HEK293T (cell line): ENCODE results near the gene CBR3.
A peak's percentile ranks its signal among the peaks of the same experiment; 100 is the strongest.

Experiments used
- CTCF ChIA-PET: fragments of 350-600 bp; formaldehyde crosslinking; extraction: SDS; loops from one replicate; lab custom pipeline; 2021; ENCODE audit warnings: antibody characterized with exemption, inconsistent platforms; lab: Yijun Ruan, JAX
- POLR2A ChIA-PET: fragments of 350-600 bp; formaldehyde crosslinking; extraction: SDS; loops from one replicate; lab custom pipeline; 2020; ENCODE audit warnings: antibody characterized with exemption, inconsistent platforms; lab: Yijun Ruan, JAX
- DNase-seq: peaks from one replicate; pipeline ENCODE4 v3.0.0; 2012; ENCODE audit warnings: mixed read lengths; ENCODE audit errors: extremely low spot score
- ARNT ChIP-seq: fragments of 450-650 bp; IDR thresholded peaks from 2 replicates; pipeline ENCODE4 v1.6.1; 2017; ENCODE audit warnings: mild to moderate bottlenecking
- BHLHE40 ChIP-seq: fragments of 450-650 bp; IDR thresholded peaks from 2 replicates; pipeline ENCODE4 v1.6.1; 2016; ENCODE audit warnings: mild to moderate bottlenecking, moderate library complexity, borderline replicate concordance
- CTBP1 ChIP-seq: fragments of 450-650 bp; IDR thresholded peaks from 2 replicates; pipeline ENCODE4 v1.6.1; 2016; ENCODE audit warnings: borderline replicate concordance
- ELF4 ChIP-seq: fragments of 450-650 bp; IDR thresholded peaks from 2 replicates; pipeline ENCODE4 v1.6.1; 2017; ENCODE audit warnings: antibody characterized with exemption
- FOXA1 ChIP-seq: fragments of 450-650 bp; IDR thresholded peaks from 2 replicates; pipeline ENCODE4 v1.6.1; 2016; ENCODE audit warnings: mild to moderate bottlenecking
- FOXK2 ChIP-seq: fragments of 450-650 bp; IDR thresholded peaks from 2 replicates; pipeline ENCODE4 v1.6.1; 2016; ENCODE audit warnings: mild to moderate bottlenecking
- FOXM1 ChIP-seq: fragments of 450-650 bp; IDR thresholded peaks from 2 replicates; pipeline ENCODE4 v1.6.1; 2017; ENCODE audit warnings: mild to moderate bottlenecking, borderline replicate concordance
- HDGF ChIP-seq: fragments of 450-650 bp; IDR thresholded peaks from 2 replicates; pipeline ENCODE4 v1.6.1; 2017; ENCODE audit warnings: antibody characterized with exemption, borderline replicate concordance
- L3MBTL2 ChIP-seq: fragments of 450-650 bp; conservative IDR thresholded peaks from 2 replicates; pipeline ENCODE4 v1.6.1; 2016; ENCODE audit warnings: mild to moderate bottlenecking
- LEF1 ChIP-seq: fragments of 450-650 bp; IDR thresholded peaks from 2 replicates; pipeline ENCODE4 v1.6.1; 2017; ENCODE audit warnings: mild to moderate bottlenecking, borderline replicate concordance
- NFRKB ChIP-seq: fragments of 450-650 bp; IDR thresholded peaks from 2 replicates; pipeline ENCODE4 v1.6.1; 2016; ENCODE audit warnings: mild to moderate bottlenecking, moderate library complexity
- SP1 ChIP-seq: fragments of 450-650 bp; IDR thresholded peaks from 2 replicates; pipeline ENCODE4 v1.6.1; 2017
- SUZ12 ChIP-seq: fragments of 450-650 bp; IDR thresholded peaks from 2 replicates; pipeline ENCODE4 v1.6.1; 2016; ENCODE audit warnings: mild to moderate bottlenecking
- TARDBP ChIP-seq: fragments of 450-650 bp; IDR thresholded peaks from 2 replicates; pipeline ENCODE4 v1.6.1; 2016
- ZNF384 ChIP-seq: fragments of 450-650 bp; IDR thresholded peaks from 2 replicates; pipeline ENCODE4 v1.6.1; 2016
- TF ChIP-seq, protein P1 (sequence below): fragments of 450-650 bp; IDR thresholded peaks from 2 replicates; pipeline ENCODE4 v1.6.1; 2016

The CBR3 gene

DNA sequence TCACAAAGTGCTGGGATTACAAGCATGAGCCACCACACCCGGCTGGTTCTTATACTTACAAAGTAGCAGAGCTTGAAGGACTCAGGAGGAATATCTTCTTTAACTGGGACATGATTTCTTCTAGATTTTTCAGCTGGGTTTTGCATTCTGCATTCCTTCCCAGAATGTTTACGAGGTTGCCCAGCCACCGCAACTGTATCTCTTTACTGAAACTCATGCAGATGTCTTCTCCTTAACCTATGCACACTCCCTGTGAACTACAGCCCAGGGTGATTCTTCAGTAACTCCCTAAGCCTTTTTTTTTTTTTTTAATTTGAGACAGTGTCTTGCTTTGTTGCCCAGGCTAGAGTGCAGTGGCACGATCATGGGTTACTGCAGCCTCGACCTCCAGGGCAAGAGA is 13.0 kb downstream of the CBR3 start:
- ChIA-PET CTCF (no interaction called here), POLR2A (no interaction called here)
- no peak for DNase-seq
- TF ChIP-seq SUZ12 (no peak), FOXK2 (no peak), ARNT (no peak), BHLHE40 (no peak), TARDBP (no peak), CTBP1 (no peak), HDGF (no peak), LEF1 (no peak)

DNA sequence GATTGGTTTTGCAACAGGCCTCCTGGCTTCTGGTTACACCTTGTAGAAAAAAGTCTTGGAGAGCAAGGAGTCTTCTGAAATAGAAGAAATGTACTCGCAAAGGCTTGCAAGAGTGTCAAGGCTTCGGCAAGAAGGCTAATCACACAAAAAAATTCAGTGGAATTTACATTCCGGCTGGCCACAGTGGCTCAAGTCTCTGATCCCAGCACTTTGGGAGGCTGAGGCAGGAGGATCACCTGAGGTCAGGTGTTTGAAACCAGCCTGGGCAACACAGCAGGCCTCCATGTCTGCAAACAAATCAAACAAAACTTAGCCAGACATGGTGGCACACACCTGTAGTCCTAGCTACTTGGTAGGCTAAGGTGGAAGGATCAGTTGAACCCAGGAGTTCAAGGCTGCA is 14.0 kb downstream of the CBR3 start:
- DNase-seq, result no peak
- CTCF ChIA-PET, result interaction anchor here (0.9 to 1.0 kb wide), 2 partner anchors 13 to 204 kb away, joined by 3 to 4 read pairs; no protein-coding TSS in a partner anchor
- TF ChIP-seq L3MBTL2, result no peak
- TF ChIP-seq ELF4, result no peak
- POLR2A ChIA-PET, result no interaction called here

DNA sequence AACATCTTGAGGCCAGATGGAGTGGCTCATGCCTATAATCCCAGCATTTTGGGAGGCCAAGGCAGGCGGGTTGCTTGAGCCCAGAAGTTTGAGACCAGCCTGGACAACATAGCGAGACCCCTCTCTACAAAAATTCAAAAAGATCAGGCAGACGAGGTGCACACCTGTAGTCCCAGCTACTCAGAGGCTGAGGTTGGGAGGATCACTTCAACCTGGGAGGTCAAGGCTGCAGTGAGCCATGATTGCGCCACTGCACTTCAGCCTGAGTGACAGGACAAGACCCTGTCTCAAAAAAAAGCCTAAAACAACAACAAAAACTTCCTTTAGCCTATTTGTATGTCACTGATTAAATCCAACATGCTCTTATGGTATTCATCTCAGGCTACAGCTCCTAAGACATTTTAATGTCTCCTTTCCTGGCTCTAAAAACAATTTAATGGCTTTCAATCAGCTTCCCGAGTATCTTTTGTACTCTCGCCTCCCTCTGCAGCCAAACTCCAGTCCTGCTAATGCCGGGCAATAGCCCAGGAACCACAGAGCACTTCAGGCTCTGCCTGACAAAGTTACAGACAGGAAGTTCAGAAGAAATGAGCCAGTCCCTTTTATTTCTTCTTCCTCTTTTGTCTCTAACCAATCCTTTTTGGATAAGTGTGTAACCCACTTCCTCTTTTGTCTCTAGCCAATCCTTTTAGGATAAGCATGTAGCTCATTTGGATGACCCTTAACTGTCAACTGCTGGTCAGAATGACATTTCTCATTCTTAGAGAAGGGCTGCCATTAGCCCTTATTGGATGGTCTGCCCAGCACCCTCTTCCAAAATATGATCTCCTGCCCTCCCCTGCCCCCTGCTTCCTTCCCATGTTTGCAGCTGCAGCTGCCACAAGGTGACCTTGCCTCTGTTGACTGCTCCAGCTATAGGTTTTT is 15.2 kb downstream of the CBR3 start:
- DNase-seq, result no peak
- TF ChIP-seq CTBP1 (no peak), HDGF (no peak), SUZ12 (no peak), LEF1 (no peak), FOXA1 (no peak), ZNF384 (no peak), ELF4 (no peak), TARDBP (no peak), SP1 (no peak)
- POLR2A ChIA-PET, result interaction anchor here (1.3 kb wide), 1 partner anchor 14 kb away, joined by 5 read pairs; no protein-coding TSS in a partner anchor
- CTCF ChIA-PET, result interaction anchor here (0.7 to 1.0 kb wide), 4 partner anchors 14 to 202 kb away, joined by 3 to 4 read pairs (median 3); no protein-coding TSS in a partner anchor

DNA sequence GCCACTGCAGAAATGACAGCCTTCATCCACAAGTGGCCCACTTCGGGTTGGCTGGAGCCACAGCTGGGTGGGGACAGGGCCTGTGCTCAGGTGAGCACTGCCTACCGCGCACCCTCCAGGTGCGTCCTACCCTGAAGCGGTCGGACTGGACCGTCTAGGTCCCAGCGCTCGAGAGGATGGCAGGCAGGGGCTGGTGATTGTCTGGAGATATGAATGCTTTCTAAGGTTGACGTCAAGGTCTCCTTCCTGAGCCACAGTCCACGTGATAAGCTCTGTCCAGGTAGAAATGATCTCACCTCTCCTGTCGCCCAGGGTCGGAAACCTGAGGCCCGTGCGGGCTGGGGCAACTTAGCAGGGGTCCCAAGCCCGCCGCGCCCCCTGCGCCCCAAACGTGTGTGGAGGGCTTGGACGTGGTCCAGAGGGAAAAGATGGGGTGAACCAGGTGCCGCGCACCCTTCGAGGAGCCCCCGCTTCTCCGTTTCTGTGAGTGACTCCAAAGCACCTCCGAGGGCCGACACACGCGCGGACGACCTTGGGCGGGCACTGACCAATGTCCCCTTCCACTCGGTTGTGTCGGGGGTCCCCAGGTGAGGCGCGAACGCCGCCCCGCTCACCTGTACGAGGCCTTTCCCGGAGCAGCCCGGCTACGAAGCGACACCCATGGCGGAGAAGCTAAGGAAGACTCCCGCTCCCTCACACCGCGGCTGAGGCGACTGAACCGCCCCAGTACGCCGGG is 20.9 kb downstream of the CBR3 start:
- ChIA-PET POLR2A (interaction anchor here (1.0 to 1.1 kb wide), 2 partner anchors 20 to 165 kb away, joined by 3 read pairs; partner anchors contain the start of gene CBR3), CTCF (interaction anchor here (0.6 kb wide), 2 partner anchors 17 to 48 kb away, joined by 3 to 5 read pairs; no protein-coding TSS in a partner anchor)
- no peak for DNase-seq
- TF ChIP-seq L3MBTL2 (peak; percentile 48; the same call in 1 of the 2 replicates), TARDBP (no peak)

DNA sequence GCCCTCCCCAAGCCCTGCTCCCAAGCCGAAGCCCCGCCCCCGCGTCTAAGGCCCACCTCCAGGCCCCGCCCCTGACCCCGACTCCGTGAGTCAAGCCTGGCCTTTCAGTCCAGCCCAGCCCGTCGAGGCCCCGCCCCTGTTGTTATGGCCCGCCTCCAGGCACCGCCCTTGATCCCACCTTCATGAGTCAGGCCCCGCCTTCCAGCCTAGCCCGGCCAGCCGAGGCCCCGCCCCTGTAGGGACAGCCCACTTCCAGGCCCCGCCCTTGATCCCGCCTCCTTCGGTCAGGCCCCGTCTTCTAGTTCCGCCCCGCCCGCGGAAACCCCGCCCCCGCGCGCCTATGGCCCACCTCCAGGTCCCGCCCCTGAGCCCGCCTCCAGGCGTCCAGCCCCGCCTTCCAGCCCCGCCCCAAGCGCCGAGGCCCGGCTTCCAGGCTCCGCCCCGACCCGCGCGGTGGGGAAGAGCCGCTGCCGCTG is 21.5 kb downstream of the CBR3 start:
- TF ChIP-seq BHLHE40 (no peak), HDGF (peak; percentile 89), SP1 (peak; percentile 50; the same call in 1 of the 2 replicates)
- ChIA-PET CTCF (interaction anchor here (0.6 kb wide), 2 partner anchors 18 to 48 kb away, joined by 3 to 5 read pairs; no protein-coding TSS in a partner anchor), POLR2A (interaction anchor here (1.0 kb wide), 1 partner anchor 21 kb away, joined by 3 read pairs; the partner anchor contains the start of gene CBR3)
- DNase-seq, result peak; percentile 100

DNA sequence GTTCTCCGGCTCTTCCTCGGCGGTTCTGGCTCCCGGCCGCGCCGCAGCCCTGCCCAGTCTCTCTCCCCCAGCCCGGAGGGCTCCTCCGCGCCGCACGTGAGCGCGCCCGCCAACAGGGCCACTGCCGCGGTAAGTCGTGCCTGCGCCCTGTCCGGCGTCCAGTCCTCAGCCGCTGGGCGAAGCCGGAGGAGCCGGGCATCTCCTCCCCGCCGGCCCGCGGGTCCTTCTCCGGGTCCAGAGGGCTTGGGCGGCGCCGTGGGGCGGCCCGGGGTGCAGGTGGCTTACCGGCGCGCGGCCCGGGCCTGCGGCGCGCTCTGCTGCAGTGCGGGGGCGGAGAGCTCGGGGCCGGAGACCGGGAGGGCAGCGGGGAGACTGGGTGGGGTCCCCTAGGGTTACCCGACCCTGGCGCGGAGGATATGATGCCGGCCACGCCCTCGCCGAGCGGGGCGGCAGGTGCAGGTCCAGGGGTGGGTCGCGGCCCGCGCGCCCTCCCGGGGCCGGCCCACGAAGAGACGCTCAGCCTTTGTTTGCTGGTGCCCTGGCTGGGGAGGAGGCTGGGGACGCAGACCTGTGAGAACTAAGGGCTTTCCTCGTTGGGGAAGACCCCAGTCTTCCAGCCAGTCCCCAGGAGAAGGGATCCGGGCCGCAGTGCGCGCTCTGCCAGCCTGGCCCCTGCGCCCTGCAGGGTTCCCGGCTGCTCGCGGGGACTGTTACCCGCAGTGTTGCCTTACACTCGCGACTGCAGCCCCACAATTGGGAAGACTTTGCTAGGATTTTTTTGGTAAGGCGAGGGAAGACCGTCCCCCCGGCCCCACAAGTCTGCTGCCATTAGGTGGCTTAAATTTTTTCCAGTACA is 22.2 kb downstream of the CBR3 start, which contains the start of gene DOP1B:
TSS of gene DOP1B (plus strand) at position 10 of the 856 bp plus-strand sequence. CDS start 7,910 bp downstream, outside the sequence.
- ChIA-PET POLR2A (no interaction called here), CTCF (no interaction called here)
- DNase-seq, result no peak
- TF ChIP-seq CTBP1, result no peak
- TF ChIP-seq TARDBP, result no peak
- TF ChIP-seq, protein P1, sequence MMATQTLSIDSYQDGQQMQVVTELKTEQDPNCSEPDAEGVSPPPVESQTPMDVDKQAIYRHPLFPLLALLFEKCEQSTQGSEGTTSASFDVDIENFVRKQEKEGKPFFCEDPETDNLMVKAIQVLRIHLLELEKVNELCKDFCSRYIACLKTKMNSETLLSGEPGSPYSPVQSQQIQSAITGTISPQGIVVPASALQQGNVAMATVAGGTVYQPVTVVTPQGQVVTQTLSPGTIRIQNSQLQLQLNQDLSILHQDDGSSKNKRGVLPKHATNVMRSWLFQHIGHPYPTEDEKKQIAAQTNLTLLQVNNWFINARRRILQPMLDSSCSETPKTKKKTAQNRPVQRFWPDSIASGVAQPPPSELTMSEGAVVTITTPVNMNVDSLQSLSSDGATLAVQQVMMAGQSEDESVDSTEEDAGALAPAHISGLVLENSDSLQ, result no peak
- no peak for TF ChIP-seq SP1
- TF ChIP-seq FOXM1, result no peak
- TF ChIP-seq SUZ12, result no peak
- TF ChIP-seq FOXA1, result no peak
- no peak for TF ChIP-seq ARNT
- no peak for TF ChIP-seq ELF4
- TF ChIP-seq ZNF384, result no peak
- TF ChIP-seq L3MBTL2, result no peak
- TF ChIP-seq HDGF, result no peak
- no peak for TF ChIP-seq NFRKB
- no peak for TF ChIP-seq FOXK2
- TF ChIP-seq LEF1, result no peak
- TF ChIP-seq BHLHE40, result no peak
